Uterus (tissue), 2 donors: ENCODE data around the gene TMEM120B.

Source experiments
- CTCF ChIP-seq, 4 experiments: fragments of 200-600 bp in 2 of 4; fragments of 450-650 bp in 2 of 4; sonication (generic) in 2 of 4; IDR thresholded peaks; one replicate each; pipeline ENCODE4 v1.5.1; 2016 to 2019; ENCODE audit warnings: antibody characterized with exemption in 4 of 4, mild to moderate bottlenecking in 2 of 4, moderate library complexity in 1 of 4
- POLR2A ChIP-seq, 2 donors: fragments of 450-650 bp; IDR thresholded peaks; one replicate each; pipeline ENCODE4 v1.6.1; 2016; ENCODE audit warnings: antibody characterized with exemption in 2 of 2, mild to moderate bottlenecking in 1 of 2, moderate library complexity in 1 of 2

GRCh38 chr12:121762269-121762668, 49.7 kb downstream of the TMEM120B start:
- TF ChIP-seq POLR2A (IDR thresholded peaks at IDR 0.05) (no peak), CTCF (IDR thresholded peaks at IDR 0.05) (no peak)
